ENCODE data around the gene CMTM6. TPM values are rescaled to one million over a fixed set of nuclear protein-coding genes. Genes with fewer than 3 reads are reported as not detected.

The CMTM6 gene
- total RNA-seq, 4 donors from 2014 or later: 40.3 to 60.6 (median 51.5) TPM

GRCh38 chr3:32431481-32431880, 71.2 kb downstream of the CMTM6 start:
- H3K4me1 ChIP-seq: peaks cover 0 to 14% (median 12%) of the 10 kb centered on the region in 4 donors
- no peak overlapping the region for H3K27ac ChIP-seq (replicated peaks in 1 of 4)
- no peak overlapping the region for H3K4me3 ChIP-seq
- 94% methylated on average over 3 of the region's 3 CpGs for WGBS
- DNase-seq (ENCODE audit: extremely low spot score): peak; percentile 68
- H3K9me3 ChIP-seq: no peaks in the 10 kb centered on the region
- TF ChIP-seq EP300 (IDR thresholded peaks at IDR 0.05): no peak
- no peak for TF ChIP-seq POLR2A (IDR thresholded peaks at IDR 0.05; ENCODE audit: low read depth)
- TF ChIP-seq POLR2AphosphoS5 (IDR thresholded peaks at IDR 0.05): no peak
- no peak for TF ChIP-seq CTCF (IDR thresholded peaks at IDR 0.05)
- no peaks in the 10 kb centered on the region for H3K27me3 ChIP-seq
- H3K36me3 ChIP-seq: no peaks in the 10 kb centered on the region
- intact Hi-C loops (cut with DNase I): no loop called here

Small RNA genes within 50 kb of the gene (small RNA-seq; reads per million reads assigned to genes)
- gene MIR548AY: 0 reads per million in 3 donors

Other genes starting within 250 kb of the CMTM6 start
- 10 to 100 TPM in 1 of 4 donors, 1 to 10 TPM in 3; 8.2 to 10.8 (median 8.5) TPM for gene CMTM7, start 111.0 kb downstream of the CMTM6 start, total RNA-seq
- gene DYNC1LI1, start 68.0 kb upstream of the CMTM6 start, total RNA-seq: 10 to 100 TPM; 30.0 to 38.2 (median 32.5) TPM
- gene CNOT10, start 182.3 kb upstream of the CMTM6 start, total RNA-seq: 10 to 100 TPM; 10.8 to 16.8 (median 15.4) TPM

All from esophagus muscularis mucosa (tissue), 4 donors.